Activated T-cell treated with anti-CD3 and anti-CD28 coated beads, Interleukin-2, amount 50 U/mL, for 4 hours (primary cell): ENCODE measurements around the gene MS4A2. TPM values are rescaled to one million over a fixed set of nuclear protein-coding genes. Genes with fewer than 3 reads are reported as not detected.
"Not testable (repeated sequence)": the region's sequence is repeated elsewhere in the genome, so short reads cannot be mapped to it uniquely, and the experiment has no call there.

Experiments used
- ATAC-seq, 2 donors: fragments of 200-7000 bp; cut with Tn5 transposase; one replicate each; pipeline ENCODE4 v1.10.0; 2021
- DNase-seq: peaks from one replicate; pipeline ENCODE4 v3.0.0-alpha.2; 2020
- H3K27me3 Mint-ChIP-seq: one replicate; pipeline ENCODE4 v1.8.0; 2021; ENCODE audit warnings: low read depth, mixed read lengths
- H3K36me3 Mint-ChIP-seq: one replicate; pipeline ENCODE4 v1.8.0; 2022; ENCODE audit warnings: mixed read lengths; ENCODE audit not compliant: insufficient read depth
- H3K4me1 Mint-ChIP-seq: one replicate; pipeline ENCODE4 v1.8.0; 2021; ENCODE audit warnings: low read depth, mixed read lengths
- H3K4me3 Mint-ChIP-seq: one replicate; pipeline ENCODE4 v1.8.0; 2021; ENCODE audit warnings: mild to moderate bottlenecking, moderate library complexity, mixed read lengths
- H3K9me3 Mint-ChIP-seq: one replicate; pipeline ENCODE4 v1.8.0; 2021; ENCODE audit warnings: mixed read lengths
- total RNA-seq, 3 donors: library from RNA; stranded (reverse); gene quantifications; one replicate each; pipeline ENCODE4 v1.2.1, GENCODE V29; 2021

The MS4A2 gene
- total RNA-seq, 3 donors from 2014 or later, result not detected

- DNase-seq, result no peak
- Mint-ChIP-seq H3K27me3 (peaks cover 8% of the 10 kb centered on the region), H3K4me1 (no peaks in the 10 kb centered on the region), H3K4me3 (no peak overlapping the region), H3K9me3 (no peaks in the 10 kb centered on the region), H3K36me3 (no peaks in the 10 kb centered on the region)
- ATAC-seq, result no peak
Measured at GRCh38 chr11:60121264-60121663, 32.8 kb downstream of the MS4A2 start.

DNA sequence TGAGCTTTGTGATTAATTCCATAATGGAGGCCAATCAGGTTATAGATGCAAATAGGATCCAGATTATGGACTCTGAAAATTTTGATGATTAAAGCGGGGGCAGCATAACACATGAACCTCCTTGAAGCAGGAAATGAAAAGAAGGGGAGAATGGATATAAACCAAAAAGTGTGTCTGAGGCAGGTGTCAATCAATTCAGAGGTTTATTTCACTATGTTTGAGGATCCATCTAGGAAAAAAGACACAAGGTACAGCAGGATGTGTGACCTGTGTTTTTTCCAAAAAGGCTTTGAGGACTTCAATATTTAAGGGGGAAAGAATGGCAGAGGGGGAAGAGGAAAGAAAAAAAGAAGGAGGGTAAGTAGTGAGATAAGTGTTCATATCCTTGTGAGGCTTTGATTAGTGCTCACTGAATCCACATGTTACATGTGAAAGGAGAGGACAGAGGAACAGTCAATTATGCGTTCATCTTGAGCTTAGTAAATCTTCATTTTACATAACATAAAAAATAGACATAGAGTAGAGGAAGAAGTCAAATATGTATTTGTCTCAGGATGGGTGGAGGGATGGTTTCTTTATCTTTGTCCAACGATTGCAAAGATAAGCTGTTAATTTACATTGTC lies 34.1 kb downstream of the MS4A2 start:
- Mint-ChIP-seq H3K4me1 (no peaks in the 10 kb centered on the region), H3K27me3 (peaks cover 5% of the 10 kb centered on the region), H3K4me3 (no peak overlapping the region), H3K9me3 (no peaks in the 10 kb centered on the region), H3K36me3 (no peaks in the 10 kb centered on the region)
- DNase-seq (no peak), ATAC-seq (no peak)

GRCh38 chr11:60124802-60125432 lies 36.5 kb downstream of the MS4A2 start:
- Mint-ChIP-seq H3K9me3 (no peaks in the 10 kb centered on the region), H3K4me3 (no peak overlapping the region), H3K36me3 (no peaks in the 10 kb centered on the region), H3K27me3 (peaks cover 4% of the 10 kb centered on the region), H3K4me1 (no peaks in the 10 kb centered on the region)
- ATAC-seq (no peak), DNase-seq (no peak)

DNA sequence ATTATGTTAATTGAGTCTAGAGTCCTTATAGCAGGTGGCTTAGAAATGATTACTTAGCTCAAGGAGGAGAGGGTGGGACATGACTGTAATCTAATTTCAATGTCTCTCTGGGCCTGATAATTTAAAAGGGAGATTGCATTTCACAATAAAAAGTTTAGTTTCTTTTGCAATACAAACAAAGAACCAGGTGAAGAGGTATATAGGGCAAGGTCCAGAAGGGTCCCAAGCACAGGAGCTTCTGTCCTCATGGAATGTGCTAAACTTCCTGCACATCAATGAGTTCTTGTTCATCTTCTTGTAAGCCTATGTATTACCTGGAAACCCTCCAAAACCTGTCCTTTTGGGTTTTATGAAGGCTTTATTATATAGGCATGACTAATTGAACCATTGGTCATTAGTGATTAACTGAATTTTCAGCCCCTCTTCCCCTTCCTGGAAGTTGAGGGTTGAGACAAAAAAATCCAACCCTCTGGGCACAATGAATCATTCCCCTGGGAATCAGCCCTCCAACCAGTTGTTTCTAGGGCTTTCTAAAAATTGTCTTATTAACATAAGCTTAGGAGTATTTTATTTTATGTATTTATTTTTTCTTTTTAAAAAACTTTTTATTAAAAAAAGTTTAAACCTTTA lies 37.6 kb downstream of the MS4A2 start:
- no peak for ATAC-seq
- Mint-ChIP-seq H3K36me3 (no peaks in the 10 kb centered on the region), H3K27me3 (no peaks in the 10 kb centered on the region), H3K9me3 (no peaks in the 10 kb centered on the region), H3K4me3 (no peak overlapping the region), H3K4me1 (no peaks in the 10 kb centered on the region)
- no peak for DNase-seq

GRCh38 chr11:60127311-60127811 lies 38.9 kb downstream of the MS4A2 start:
- DNase-seq, result no peak
- no peaks in the 10 kb centered on the region for H3K4me1 Mint-ChIP-seq
- H3K36me3 Mint-ChIP-seq, result no peaks in the 10 kb centered on the region
- H3K27me3 Mint-ChIP-seq, result no peaks in the 10 kb centered on the region
- no peak for ATAC-seq
- no peaks in the 10 kb centered on the region for H3K9me3 Mint-ChIP-seq
- H3K4me3 Mint-ChIP-seq, result no peak overlapping the region

DNA sequence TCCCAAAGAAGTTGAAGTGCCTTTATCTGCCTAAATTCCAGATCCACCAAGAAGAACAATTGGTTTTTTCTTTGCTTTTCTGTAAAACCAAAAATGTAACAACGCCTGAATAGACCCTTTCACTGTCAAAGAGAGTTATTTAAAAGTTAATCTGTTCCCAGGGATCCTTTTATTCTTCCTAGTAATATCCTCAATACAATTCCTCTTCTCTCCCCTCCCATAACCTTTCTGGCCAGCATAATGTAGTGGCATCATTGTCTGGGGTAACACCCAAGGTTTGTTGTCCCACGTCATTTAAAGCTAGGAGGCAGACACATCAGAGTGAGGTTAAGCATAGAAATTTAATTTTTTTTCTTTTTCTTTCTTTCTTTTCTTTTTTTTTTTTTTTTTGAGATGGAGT lies 39.9 kb downstream of the MS4A2 start:
- Mint-ChIP-seq H3K27me3 (no peaks in the 10 kb centered on the region), H3K9me3 (no peaks in the 10 kb centered on the region), H3K4me1 (no peaks in the 10 kb centered on the region), H3K4me3 (no peak overlapping the region), H3K36me3 (no peaks in the 10 kb centered on the region)
- ATAC-seq (no peak), DNase-seq (no peak)

- not testable (repeated sequence) for H3K9me3 Mint-ChIP-seq, ATAC-seq, H3K36me3 Mint-ChIP-seq, H3K27me3 Mint-ChIP-seq, H3K4me1 Mint-ChIP-seq, DNase-seq, H3K4me3 Mint-ChIP-seq
Measured at GRCh38 chr11:60128866-60129265, 40.4 kb downstream of the MS4A2 start.

- Mint-ChIP-seq H3K27me3 (peaks cover 5% of the 10 kb centered on the region), H3K9me3 (peaks cover 2% of the 10 kb centered on the region), H3K4me1 (no peaks in the 10 kb centered on the region), H3K36me3 (no peaks in the 10 kb centered on the region), H3K4me3 (no peak overlapping the region)
- no peak for ATAC-seq
- DNase-seq, result no peak
Measured at GRCh38 chr11:60129853-60130252, 41.4 kb downstream of the MS4A2 start.

- Mint-ChIP-seq H3K4me1 (no peaks in the 10 kb centered on the region), H3K9me3 (peaks cover 2% of the 10 kb centered on the region), H3K4me3 (no peak overlapping the region), H3K27me3 (peaks cover 5% of the 10 kb centered on the region), H3K36me3 (no peaks in the 10 kb centered on the region)
- no peak for ATAC-seq
- no peak for DNase-seq
Measured at GRCh38 chr11:60130496-60130895, 42.0 kb downstream of the MS4A2 start.

DNA sequence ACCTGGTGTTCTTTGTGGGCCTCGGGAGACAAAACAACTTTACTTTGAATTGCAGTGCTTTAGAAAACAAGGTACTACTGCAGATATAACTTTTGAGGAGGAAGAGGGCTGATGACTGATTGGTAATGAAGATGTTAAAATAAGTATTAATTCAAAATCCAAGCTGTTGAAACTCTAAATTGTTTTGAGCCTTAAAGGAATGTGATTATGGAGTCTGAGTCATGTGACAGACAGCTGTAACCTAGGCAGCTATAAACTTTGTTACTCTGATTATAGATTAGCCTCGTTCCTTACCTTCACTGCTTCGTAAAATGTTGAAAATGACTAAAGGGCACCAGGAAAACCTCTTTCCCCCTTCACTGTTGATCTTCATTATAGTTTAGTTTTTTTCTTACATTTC lies 43.4 kb downstream of the MS4A2 start:
- H3K4me1 Mint-ChIP-seq, result no peaks in the 10 kb centered on the region
- peaks cover 5% of the 10 kb centered on the region for H3K27me3 Mint-ChIP-seq
- peaks cover 2% of the 10 kb centered on the region for H3K9me3 Mint-ChIP-seq
- H3K4me3 Mint-ChIP-seq, result no peak overlapping the region
- H3K36me3 Mint-ChIP-seq, result no peaks in the 10 kb centered on the region
- DNase-seq (no peak), ATAC-seq (no peak)

- no peak for ATAC-seq
- Mint-ChIP-seq H3K27me3 (peaks cover 5% of the 10 kb centered on the region), H3K4me1 (no peaks in the 10 kb centered on the region), H3K4me3 (no peak overlapping the region), H3K36me3 (no peaks in the 10 kb centered on the region), H3K9me3 (peaks cover 2% of the 10 kb centered on the region)
- DNase-seq, result no peak
Measured at GRCh38 chr11:60133917-60134316, 45.5 kb downstream of the MS4A2 start.

- no peaks in the 10 kb centered on the region for H3K36me3 Mint-ChIP-seq
- peaks cover 2% of the 10 kb centered on the region for H3K27me3 Mint-ChIP-seq
- no peak for DNase-seq
- H3K4me1 Mint-ChIP-seq, result no peaks in the 10 kb centered on the region
- H3K9me3 Mint-ChIP-seq, result no peaks in the 10 kb centered on the region
- peak; percentile 37 to 48 for ATAC-seq
- H3K4me3 Mint-ChIP-seq, result no peak overlapping the region
Measured at GRCh38 chr11:60143768-60144167, 55.3 kb downstream of the MS4A2 start.

GRCh38 chr11:60145677-60146076 lies 57.2 kb downstream of the MS4A2 start:
- Mint-ChIP-seq H3K9me3 (no peaks in the 10 kb centered on the region), H3K4me3 (no peak overlapping the region), H3K27me3 (peaks cover 2% of the 10 kb centered on the region), H3K4me1 (no peaks in the 10 kb centered on the region), H3K36me3 (no peaks in the 10 kb centered on the region)
- DNase-seq (no peak), ATAC-seq (no peak)
